Peyer's patch (tissue), 4 donors: Measurements from ENCODE around the gene IGFBP7. TPM values are rescaled to one million over a fixed set of nuclear protein-coding genes. Genes with fewer than 3 reads are reported as not detected.

Source experiments
- DNase-seq, 3 donors: peaks; one replicate each; pipeline ENCODE4 v3.0.0-alpha.2; 2017 to 2019
- H3K27ac ChIP-seq, 4 donors: fragments of 200-600 bp; sonication (generic); one replicate each; pipeline ENCODE4 v1.5.1; 2016 to 2019
- H3K27me3 ChIP-seq, 2 donors: fragments of 200-600 bp; sonication (generic); one replicate each; pipeline ENCODE4 v1.5.1; 2019
- H3K36me3 ChIP-seq, 3 donors: fragments of 200-600 bp; sonication (generic); one replicate each; pipeline ENCODE4 v1.5.1; 2016 to 2019
- H3K4me1 ChIP-seq, 4 donors: fragments of 200-600 bp; sonication (generic); one replicate each; pipeline ENCODE4 v1.5.1; 2016 to 2019
- H3K4me3 ChIP-seq, 4 donors: fragments of 200-600 bp; sonication (generic); 1 replicate in 3 of 4; 2 replicates in 1 of 4; pipeline ENCODE4 v1.5.1; 2016 to 2019; ENCODE audit warnings: mild to moderate bottlenecking in 1 of 4
- H3K9me3 ChIP-seq, 4 donors: fragments of 200-600 bp; sonication (generic); one replicate each; pipeline ENCODE4 v1.5.1; 2016 to 2019; ENCODE audit warnings: mild to moderate bottlenecking in 1 of 4
- POLR2A ChIP-seq, 2 donors: fragments of 450-650 bp; IDR thresholded peaks; one replicate each; pipeline ENCODE4 v1.5.1; 2017; ENCODE audit warnings: antibody characterized with exemption in 2 of 2, mild to moderate bottlenecking in 2 of 2, moderate library complexity in 2 of 2
- total RNA-seq, 4 donors: library from RNA; depleted of rRNA; stranded (reverse); fragments of >200 nt; gene quantifications; one replicate each; pipeline ENCODE4 v1.1.0, GENCODE V29; 2016
- TF ChIP-seq, protein P1 (sequence below), 6 experiments: fragments of 450-650 bp in 4 of 6; fragments of 200-600 bp in 2 of 6; sonication (generic) in 1 of 6; IDR thresholded peaks; one replicate each; pipeline ENCODE4 v1.5.1; 2017 to 2019; ENCODE audit warnings: antibody characterized with exemption in 6 of 6, mild to moderate bottlenecking in 3 of 6, moderate library complexity in 1 of 6

The IGFBP7 gene
- total RNA-seq, 4 donors from 2014 or later: 37.1 to 92.1 (median 79.1) TPM

DNA sequence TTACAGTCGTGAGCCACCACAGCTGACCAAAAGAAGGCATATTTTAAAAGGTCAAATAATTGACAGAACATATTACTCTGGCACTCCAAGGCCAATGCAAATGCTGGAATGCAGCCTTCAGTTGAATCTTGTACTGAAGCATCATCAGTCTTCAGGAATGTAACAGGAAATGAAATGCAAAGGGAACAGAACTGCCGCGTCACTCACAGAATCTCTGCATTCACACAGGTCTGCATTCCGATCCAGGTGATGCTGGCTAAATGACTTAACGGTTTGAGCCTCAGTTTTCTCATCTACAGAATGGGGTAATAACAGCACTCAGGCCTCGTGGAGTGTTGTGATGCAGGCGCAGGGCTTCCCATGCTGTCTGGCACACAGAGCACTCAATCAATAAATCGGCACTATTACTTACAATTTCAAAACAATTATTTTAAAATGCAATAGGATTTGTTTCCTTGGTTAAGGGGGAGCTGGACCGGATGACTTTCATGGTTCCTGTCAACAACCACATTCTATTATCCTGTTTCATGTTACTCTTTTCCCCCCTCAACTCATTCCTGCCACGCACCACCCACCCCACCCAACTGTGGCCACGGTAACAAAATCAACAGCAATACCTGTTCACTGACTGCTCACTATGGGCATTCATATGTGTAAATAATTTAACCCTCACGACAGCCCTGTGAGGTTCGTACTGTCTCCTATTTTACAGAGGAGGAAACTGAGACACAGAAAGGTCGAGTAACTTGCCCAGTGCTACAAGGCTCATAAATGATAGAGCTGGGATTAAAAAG is 32.4 kb downstream of the IGFBP7 start:
- H3K27ac ChIP-seq: no peak overlapping the region
- no peak overlapping the region for H3K4me3 ChIP-seq
- TF ChIP-seq POLR2A (IDR thresholded peaks at IDR 0.05): no peak
- TF ChIP-seq, protein P1, sequence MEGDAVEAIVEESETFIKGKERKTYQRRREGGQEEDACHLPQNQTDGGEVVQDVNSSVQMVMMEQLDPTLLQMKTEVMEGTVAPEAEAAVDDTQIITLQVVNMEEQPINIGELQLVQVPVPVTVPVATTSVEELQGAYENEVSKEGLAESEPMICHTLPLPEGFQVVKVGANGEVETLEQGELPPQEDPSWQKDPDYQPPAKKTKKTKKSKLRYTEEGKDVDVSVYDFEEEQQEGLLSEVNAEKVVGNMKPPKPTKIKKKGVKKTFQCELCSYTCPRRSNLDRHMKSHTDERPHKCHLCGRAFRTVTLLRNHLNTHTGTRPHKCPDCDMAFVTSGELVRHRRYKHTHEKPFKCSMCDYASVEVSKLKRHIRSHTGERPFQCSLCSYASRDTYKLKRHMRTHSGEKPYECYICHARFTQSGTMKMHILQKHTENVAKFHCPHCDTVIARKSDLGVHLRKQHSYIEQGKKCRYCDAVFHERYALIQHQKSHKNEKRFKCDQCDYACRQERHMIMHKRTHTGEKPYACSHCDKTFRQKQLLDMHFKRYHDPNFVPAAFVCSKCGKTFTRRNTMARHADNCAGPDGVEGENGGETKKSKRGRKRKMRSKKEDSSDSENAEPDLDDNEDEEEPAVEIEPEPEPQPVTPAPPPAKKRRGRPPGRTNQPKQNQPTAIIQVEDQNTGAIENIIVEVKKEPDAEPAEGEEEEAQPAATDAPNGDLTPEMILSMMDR (IDR thresholded peaks at IDR 0.05): no peak
- no peaks in the 10 kb centered on the region for H3K9me3 ChIP-seq
- no peaks in the 10 kb centered on the region for H3K36me3 ChIP-seq
- no peaks in the 10 kb centered on the region for H3K27me3 ChIP-seq
- H3K4me1 ChIP-seq: peaks cover 0 to 7% (median 0%) of the 10 kb centered on the region in 4 donors
- DNase-seq: no peak

DNA sequence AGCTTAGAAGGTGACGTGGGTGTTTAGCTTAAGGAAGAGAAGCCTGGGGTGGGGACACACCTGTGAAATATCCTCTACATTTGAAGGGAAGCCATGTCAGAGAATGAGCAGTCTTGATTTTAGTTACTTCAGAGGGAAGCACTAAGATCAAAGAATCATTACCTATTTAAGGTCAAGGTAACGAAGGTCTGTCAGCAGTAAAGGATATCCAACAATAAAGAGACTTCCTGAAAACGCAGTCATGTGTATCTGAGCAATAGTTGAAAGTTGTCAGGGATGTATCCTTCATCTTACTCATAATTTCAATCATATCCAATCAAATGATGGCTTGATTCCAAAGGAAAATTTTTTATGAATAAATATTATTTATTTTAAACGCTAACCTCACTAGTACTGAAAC is 33.5 kb downstream of the IGFBP7 start:
- H3K4me1 ChIP-seq: peaks cover 0 to 7% (median 0%) of the 10 kb centered on the region in 4 donors
- no peaks in the 10 kb centered on the region for H3K27me3 ChIP-seq
- no peak overlapping the region for H3K4me3 ChIP-seq
- no peaks in the 10 kb centered on the region for H3K9me3 ChIP-seq
- TF ChIP-seq POLR2A (IDR thresholded peaks at IDR 0.05): no peak
- TF ChIP-seq, protein P1 (IDR thresholded peaks at IDR 0.05): no peak
- H3K36me3 ChIP-seq: no peaks in the 10 kb centered on the region
- DNase-seq: no peak
- H3K27ac ChIP-seq: no peak overlapping the region

DNA sequence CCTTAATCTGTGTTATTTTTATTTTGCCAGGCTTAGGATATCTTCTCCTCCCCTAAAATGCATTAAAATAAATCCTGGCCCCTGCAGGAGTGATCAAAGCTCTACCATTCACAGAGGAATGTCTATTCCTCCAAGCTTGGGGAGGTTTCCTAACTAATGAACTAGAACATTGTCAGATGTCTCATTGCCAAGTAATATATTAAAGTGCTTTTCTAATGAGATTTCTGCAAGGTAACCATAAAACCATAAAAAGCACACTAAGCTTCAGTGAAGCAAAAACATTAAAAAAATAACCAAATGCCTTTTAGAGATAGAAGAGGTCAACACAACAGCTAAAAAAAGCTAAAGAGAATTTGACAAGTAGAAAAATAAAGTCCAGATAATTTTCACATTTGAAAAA is 34.8 kb downstream of the IGFBP7 start:
- DNase-seq: no peak
- H3K9me3 ChIP-seq: no peaks in the 10 kb centered on the region
- no peaks in the 10 kb centered on the region for H3K27me3 ChIP-seq
- no peak overlapping the region for H3K27ac ChIP-seq
- H3K4me1 ChIP-seq: peaks cover 0 to 7% (median 0%) of the 10 kb centered on the region in 4 donors
- no peak for TF ChIP-seq POLR2A (IDR thresholded peaks at IDR 0.05)
- TF ChIP-seq, protein P1 (IDR thresholded peaks at IDR 0.05): no peak
- no peaks in the 10 kb centered on the region for H3K36me3 ChIP-seq
- H3K4me3 ChIP-seq: no peak overlapping the region

DNA sequence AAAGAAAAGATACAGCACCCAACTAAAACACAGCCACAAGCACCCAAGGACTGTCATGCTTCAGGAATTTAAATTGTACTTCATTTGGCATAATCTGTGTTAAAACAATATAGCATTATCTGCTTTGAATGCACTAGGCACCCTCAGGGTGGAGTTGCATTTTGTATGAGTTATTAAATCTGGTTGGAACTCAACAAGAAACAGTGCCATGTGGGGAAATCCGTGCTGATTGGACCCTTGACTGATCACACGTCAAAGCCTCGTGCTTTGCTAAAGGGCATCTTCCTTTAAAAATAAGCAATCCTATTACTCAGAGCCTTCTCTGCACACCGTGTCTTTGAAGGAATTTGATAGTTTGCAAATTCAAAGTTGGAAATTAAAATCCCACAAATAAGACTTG is 35.4 kb downstream of the IGFBP7 start:
- H3K27me3 ChIP-seq: no peaks in the 10 kb centered on the region
- H3K4me3 ChIP-seq: no peak overlapping the region
- H3K36me3 ChIP-seq: no peaks in the 10 kb centered on the region
- H3K27ac ChIP-seq: no peak overlapping the region
- no peak for DNase-seq
- H3K9me3 ChIP-seq: no peaks in the 10 kb centered on the region
- H3K4me1 ChIP-seq: peaks cover 0 to 7% (median 0%) of the 10 kb centered on the region in 4 donors
- TF ChIP-seq POLR2A (IDR thresholded peaks at IDR 0.05): no peak
- TF ChIP-seq, protein P1 (IDR thresholded peaks at IDR 0.05): no peak

DNA sequence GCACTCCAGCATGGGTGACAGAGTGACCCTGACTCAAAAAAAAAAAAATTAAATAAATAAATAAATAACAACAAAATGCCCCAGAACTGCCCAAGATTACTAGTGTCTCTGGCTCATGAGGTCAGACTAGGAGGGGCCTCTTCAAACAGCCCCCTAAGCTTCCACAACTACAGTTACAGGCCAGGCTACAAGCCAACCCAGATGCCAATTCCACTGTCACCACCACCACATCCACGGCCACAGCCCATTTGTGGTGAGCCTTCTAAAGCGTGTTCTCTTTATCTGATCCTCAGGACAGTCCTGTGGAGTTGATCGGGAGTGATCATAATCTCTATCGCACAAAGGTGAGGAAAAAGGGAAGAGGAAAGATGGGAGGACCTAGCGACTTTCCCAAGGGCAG is 36.6 kb downstream of the IGFBP7 start:
- Histone ChIP-seq H3K36me3 (no peaks in the 10 kb centered on the region), H3K9me3 (no peaks in the 10 kb centered on the region), H3K4me1 (no peaks in the 10 kb centered on the region), H3K27ac (no peak overlapping the region), H3K4me3 (no peak overlapping the region), H3K27me3 (no peaks in the 10 kb centered on the region)
- TF ChIP-seq, protein P1 (IDR thresholded peaks at IDR 0.05): no peak
- DNase-seq: no peak
